Common myeloid progenitor, CD34-positive (primary cell): Measurements from ENCODE around the gene FAM217B.
A peak's percentile ranks its signal among the peaks of the same experiment; 100 is the strongest.

ENCODE experiments used
- CTCF ChIA-PET: fragments of 350-600 bp; sonication (Branson Sonifier 250); formaldehyde crosslinking; loops from one replicate; lab custom pipeline; 2021; ENCODE audit warnings: antibody characterized with exemption; lab: Charles Lee
- POLR2A ChIA-PET: fragments of 350-600 bp; sonication (Branson Sonifier 250); formaldehyde crosslinking; loops from one replicate; lab custom pipeline; 2021; ENCODE audit warnings: antibody characterized with exemption; lab: Charles Lee
- DNase-seq, 3 donors: peaks; one replicate each; pipeline versions ENCODE4 v3.0.0 to v3.0.0-alpha.2; 2013
- H3K27ac ChIP-seq, 2 experiments: 1 replicate in 1 of 2; 2 replicates in 1 of 2; pipeline ENCODE4 v1.7.0; 2013; ENCODE audit warnings: inconsistent platforms in 2 of 2, low read length in 2 of 2, mild to moderate bottlenecking in 2 of 2, low read depth in 1 of 2, moderate library complexity in 1 of 2; ENCODE audit not compliant: severe bottlenecking in 2 of 2, insufficient read depth in 1 of 2, poor library complexity in 1 of 2
- H3K27me3 ChIP-seq, 5 experiments: replicated peaks in 2 of 5; 1 replicate in 3 of 5; 2 replicates in 2 of 5; pipeline versions ENCODE4 v1.6.1 to v1.7.0; 2013; ENCODE audit warnings: low read length in 4 of 5, mild to moderate bottlenecking in 2 of 5, moderate library complexity in 2 of 5, inconsistent platforms in 1 of 5; ENCODE audit not compliant: insufficient read depth in 5 of 5, control insufficient read depth in 4 of 5
- H3K36me3 ChIP-seq, 4 experiments: 1 replicate in 2 of 4; 2 replicates in 2 of 4; pipeline versions ENCODE4 v1.6.1 to v1.7.0; 2013; ENCODE audit warnings: low read length in 3 of 4, control low read depth in 1 of 4, mild to moderate bottlenecking in 1 of 4; ENCODE audit not compliant: control insufficient read depth in 4 of 4, insufficient read depth in 4 of 4
- H3K4me1 ChIP-seq, 4 experiments: 1 replicate in 3 of 4; 2 replicates in 1 of 4; pipeline versions ENCODE4 v1.6.1 to v1.7.1; 2013; ENCODE audit warnings: low read length in 3 of 4, mild to moderate bottlenecking in 3 of 4, control low read depth in 1 of 4, inconsistent platforms in 1 of 4, moderate library complexity in 1 of 4; ENCODE audit not compliant: control insufficient read depth in 4 of 4, insufficient read depth in 4 of 4; ENCODE audit errors: control extremely low read depth in 1 of 4
- H3K4me3 ChIP-seq, 7 experiments: 1 replicate in 4 of 7; 2 replicates in 3 of 7; pipeline versions ENCODE4 v1.5.1 to v1.7.0; 2013; ENCODE audit warnings: mild to moderate bottlenecking in 7 of 7, low read length in 6 of 7, moderate library complexity in 6 of 7, inconsistent platforms in 2 of 7, low read depth in 2 of 7, control low read depth in 1 of 7; ENCODE audit not compliant: insufficient read depth in 4 of 7, control insufficient read depth in 1 of 7; ENCODE audit errors: extremely low read depth in 1 of 7
- H3K9me3 ChIP-seq, 5 experiments: 1 replicate in 4 of 5; 2 replicates in 1 of 5; pipeline versions ENCODE4 v1.6.1 to v1.7.1; 2013; ENCODE audit warnings: low read length in 4 of 5, mild to moderate bottlenecking in 2 of 5, inconsistent platforms in 1 of 5, low read depth in 1 of 5, moderate library complexity in 1 of 5; ENCODE audit not compliant: control insufficient read depth in 4 of 5, insufficient read depth in 2 of 5; ENCODE audit errors: control extremely low read depth in 1 of 5
- WGBS: methylation state at CpG from one replicate; pipeline ENCODE4 v1.1.5; 2013; ENCODE audit not compliant: insufficient coverage; 5-methylcytosine and 5-hydroxymethylcytosine counted together

Gene FAM217B

GRCh38 chr20:59932616-59933295 lies 7.4 kb upstream of the FAM217B start:
- DNase-seq: no peak
- Histone ChIP-seq H3K9me3 (no peaks in the 10 kb centered on the region), H3K27me3 (no peaks in the 10 kb centered on the region), H3K4me3 (no peak overlapping the region), H3K4me1 (peaks cover 0 to 13% (median 10%) of the 10 kb centered on the region in 4 experiments), H3K27ac (no peak overlapping the region), H3K36me3 (no peaks in the 10 kb centered on the region)
- ChIA-PET POLR2A (no interaction called here), CTCF (no interaction called here)
- WGBS: 85% methylated on average over 65 of the region's 72 CpGs

DNA sequence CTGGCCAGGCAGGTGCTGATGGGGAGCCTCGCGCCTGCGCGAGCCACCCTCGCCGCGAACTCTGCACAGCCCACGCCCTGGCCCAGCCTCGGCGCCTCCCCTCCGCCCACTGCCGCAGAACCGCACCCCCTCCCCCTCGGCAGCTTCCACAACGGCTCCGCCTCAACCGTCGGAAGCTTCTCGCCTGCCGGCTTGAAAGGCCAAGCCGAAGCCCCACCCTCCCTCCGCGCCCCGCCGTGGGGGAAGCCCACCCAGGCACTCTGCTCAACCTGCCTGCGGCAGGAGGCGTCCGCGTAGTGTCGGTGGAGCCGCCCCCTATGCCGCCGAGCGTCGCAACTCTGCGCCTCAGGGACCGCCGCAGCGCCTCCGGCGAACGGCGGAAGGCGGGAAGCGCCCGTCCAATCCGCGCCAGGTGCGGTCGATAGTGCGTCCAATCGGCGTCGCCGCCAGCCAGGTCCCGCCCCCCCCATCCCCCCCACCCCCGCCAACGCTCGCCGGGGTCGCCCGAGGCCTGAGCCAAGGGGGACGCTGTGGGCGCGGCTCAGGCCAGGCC lies 6.8 kb upstream of the FAM217B start, which contains the start of gene SYCP2:
TSS of gene SYCP2 (minus strand) at position 342 of the 553 bp plus-strand sequence. CDS start 11,224 bp downstream, outside the sequence.
- ChIA-PET POLR2A (no interaction called here), CTCF (interaction anchor here (1.1 to 2.8 kb wide), 3 partner anchors 12 to 36 kb away, joined by 3 to 22 read pairs (median 3); no protein-coding TSS in a partner anchor)
- H3K27ac ChIP-seq: no peak within 1 kb of the TSS
- peak; percentile 43 to 71 (median 68) for DNase-seq
- H3K36me3 ChIP-seq: no peaks in the 10 kb centered on the region
- no peaks in the 10 kb centered on the region for H3K9me3 ChIP-seq
- 47% methylated on average over 33 of the region's 65 CpGs for WGBS
- H3K27me3 ChIP-seq: no peaks in the 10 kb centered on the region
- H3K4me1 ChIP-seq: peaks cover 0 to 19% (median 15%) of the 10 kb centered on the region in 4 experiments
- peak within 1 kb of the TSS; percentile 32 to 75 (median 64) for H3K4me3 ChIP-seq

DNA sequence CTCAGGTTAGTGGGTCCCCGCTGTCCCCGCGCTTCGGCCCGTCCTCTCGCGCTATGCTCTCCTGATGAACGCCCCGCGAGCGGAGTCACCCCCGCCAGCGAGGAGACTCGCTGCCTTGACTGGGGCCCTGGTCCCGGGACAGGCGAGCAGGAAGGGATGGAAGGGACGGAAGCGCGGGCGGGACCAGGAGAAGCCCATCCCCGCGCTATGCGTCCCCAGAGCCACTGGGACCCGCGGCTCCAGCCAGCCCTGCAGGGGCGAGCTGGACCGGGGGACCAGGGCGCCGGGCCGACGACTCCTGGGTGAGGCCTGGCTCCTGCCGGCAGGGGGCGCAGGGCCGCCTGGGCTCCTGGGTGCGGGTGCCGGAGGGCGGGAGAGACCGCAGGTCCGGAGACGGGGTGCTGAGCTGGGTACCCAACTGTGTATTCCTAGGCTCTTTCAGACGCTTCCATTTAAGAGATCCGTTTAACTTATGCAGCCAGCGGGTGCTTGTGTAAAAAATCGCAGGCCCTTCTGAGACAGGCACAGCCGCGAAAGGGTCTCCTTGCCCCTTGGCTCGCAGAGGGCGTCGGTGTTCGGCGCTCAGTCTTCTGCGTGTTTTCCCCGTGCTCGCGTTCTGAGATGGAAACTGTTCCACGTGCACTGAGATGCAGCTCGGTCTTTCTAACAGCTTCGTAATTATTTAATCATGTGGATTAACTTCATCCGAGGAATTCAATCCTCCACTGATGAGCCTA lies 6.2 kb upstream of the FAM217B start:
- Histone ChIP-seq H3K9me3 (no peaks in the 10 kb centered on the region), H3K36me3 (no peaks in the 10 kb centered on the region), H3K27ac (no peak overlapping the region), H3K4me3 (peak overlapping the region; percentile 32 to 75 (median 64)), H3K4me1 (peaks cover 0 to 26% (median 22%) of the 10 kb centered on the region in 4 experiments), H3K27me3 (no peaks in the 10 kb centered on the region)
- WGBS: 7% methylated on average over 51 of the region's 59 CpGs
- ChIA-PET CTCF (interaction anchor here (0.8 to 2.8 kb wide), 5 partner anchors 10 to 37 kb away, joined by 3 to 22 read pairs (median 3); no protein-coding TSS in a partner anchor), POLR2A (no interaction called here)
- peak; percentile 70 to 81 (median 74) for DNase-seq

- H3K9me3 ChIP-seq: no peaks in the 10 kb centered on the region
- no peaks in the 10 kb centered on the region for H3K27me3 ChIP-seq
- ChIA-PET CTCF (interaction anchor here (0.8 to 2.8 kb wide), 7 partner anchors 9 to 278 kb away, joined by 3 to 22 read pairs (median 4); no protein-coding TSS in a partner anchor), POLR2A (interaction anchor here (0.6 kb wide), 1 partner anchor 224 kb away, joined by 3 read pairs; no protein-coding TSS in a partner anchor)
- no peaks in the 10 kb centered on the region for H3K36me3 ChIP-seq
- peaks cover 0 to 33% (median 32%) of the 10 kb centered on the region in 4 experiments for H3K4me1 ChIP-seq
- no peak for DNase-seq
- no peak overlapping the region for H3K27ac ChIP-seq
- WGBS: 100% methylated on average over 2 of the region's 8 CpGs
- no peak overlapping the region for H3K4me3 ChIP-seq
Observed at GRCh38 chr20:59935457-59936185, 4.6 kb upstream of the FAM217B start.

DNA sequence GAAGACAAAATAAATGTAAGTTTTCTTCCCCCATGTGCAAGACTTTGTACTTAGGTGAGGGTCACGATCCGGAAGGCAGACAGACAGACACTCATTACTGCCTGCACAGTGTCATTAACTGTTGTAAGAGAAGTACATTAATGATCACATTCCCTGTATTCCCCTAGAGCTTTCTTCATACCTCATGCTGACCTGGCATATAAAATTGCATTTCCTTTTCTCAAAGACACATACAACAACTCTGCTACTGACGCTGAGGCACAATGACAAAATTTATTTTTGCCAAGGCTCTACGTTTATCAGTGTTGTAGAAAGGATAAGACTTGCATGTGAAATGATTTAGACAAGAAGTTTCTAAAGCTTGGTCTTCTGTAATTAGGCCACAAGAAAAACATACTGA lies 3.8 kb upstream of the FAM217B start:
- DNase-seq: no peak
- WGBS: 93% methylated on average over 2 of the region's 4 CpGs
- no peaks in the 10 kb centered on the region for H3K9me3 ChIP-seq
- H3K4me3 ChIP-seq: no peak overlapping the region
- CTCF ChIA-PET: interaction anchor here (0.8 to 1.7 kb wide), 7 partner anchors 9 to 187 kb away, joined by 3 to 8 read pairs (median 4); no protein-coding TSS in a partner anchor
- no peak overlapping the region for H3K27ac ChIP-seq
- H3K27me3 ChIP-seq: no peaks in the 10 kb centered on the region
- peaks cover 5 to 40% (median 38%) of the 10 kb centered on the region in 4 experiments for H3K4me1 ChIP-seq
- H3K36me3 ChIP-seq: no peaks in the 10 kb centered on the region
- POLR2A ChIA-PET: no interaction called here

GRCh38 chr20:59937150-59937549 lies 3.0 kb upstream of the FAM217B start:
- ChIA-PET CTCF (interaction anchor here (0.8 to 1.8 kb wide), 7 partner anchors 10 to 119 kb away, joined by 3 to 8 read pairs (median 4); no protein-coding TSS in a partner anchor), POLR2A (no interaction called here)
- no peak for DNase-seq
- Histone ChIP-seq H3K27me3 (no peaks in the 10 kb centered on the region), H3K4me3 (no peak overlapping the region), H3K27ac (no peak overlapping the region), H3K9me3 (no peaks in the 10 kb centered on the region), H3K36me3 (no peaks in the 10 kb centered on the region), H3K4me1 (peaks cover 8 to 47% (median 42%) of the 10 kb centered on the region in 4 experiments)
- WGBS: 100% methylated on average over 3 of the region's 3 CpGs
